Measurements from ENCODE around the gene AMBRA1.

- TF ChIP-seq CTCF (IDR thresholded peaks at IDR 0.05) (no peak), POLR2A (IDR thresholded peaks at IDR 0.05) (no peak)
Observed at GRCh38 chr11:46469926-46470325, 123.9 kb downstream of the AMBRA1 start.
